Stimulated activated CD4-positive, alpha-beta T cell treated with anti-CD3 and anti-CD28 coated beads, Interleukin-4, amount 100 ng/mL, for 48 hours (primary cell): Measurements from ENCODE around the gene ABCC3.
"Not testable (repeated sequence)": the region's sequence is repeated elsewhere in the genome, so short reads cannot be mapped to it uniquely, and the experiment has no call there.

Experiments
- DNase-seq, 2 donors: peaks; one replicate each; pipeline ENCODE4 v3.0.0-alpha.2; 2020; ENCODE audit warnings: low read depth in 2 of 2

Gene ABCC3

GRCh38 chr17:50707289-50708049, 72.8 kb downstream of the ABCC3 start, which contains the start of gene ANKRD40:
TSS of gene ANKRD40 (minus strand) at chr17:50707914. CDS start at chr17:50707654, 260 bp downstream.
- DNase-seq = peak; percentile 81 to 88

GRCh38 chr17:50708050-50709000, 73.6 kb downstream of the ABCC3 start:
- DNase-seq = no peak

- not testable (repeated sequence) for DNase-seq
These were observed 74.4 kb downstream of the ABCC3 start for GRCh38 chr17:50709053-50709452.

GRCh38 chr17:50710025-50710424, 75.3 kb downstream of the ABCC3 start:
- DNase-seq = no peak

- DNase-seq = no peak
These were observed 76.0 kb downstream of the ABCC3 start for GRCh38 chr17:50710650-50711049.

- DNase-seq = no peak
These were observed 78.0 kb downstream of the ABCC3 start for GRCh38 chr17:50712641-50713040.

- no peak for DNase-seq
These were observed 80.8 kb downstream of the ABCC3 start for GRCh38 chr17:50715471-50715870.

GRCh38 chr17:50719144-50719923, 84.7 kb downstream of the ABCC3 start, which contains the start of gene LUC7L3:
TSS of gene LUC7L3 (plus strand) at chr17:50719603. CDS start at chr17:50719733, 130 bp downstream.
- DNase-seq = peak; percentile 89 to 91

- no peak for DNase-seq
These were observed 85.5 kb downstream of the ABCC3 start for GRCh38 chr17:50719924-50720794.

- no peak for DNase-seq
These were observed 86.7 kb downstream of the ABCC3 start for GRCh38 chr17:50721194-50722010.

GRCh38 chr17:50722746-50723145, 88.1 kb downstream of the ABCC3 start:
- DNase-seq = no peak

- not testable (repeated sequence) for DNase-seq
These were observed 89.9 kb downstream of the ABCC3 start for GRCh38 chr17:50724622-50725021.

GRCh38 chr17:50725769-50726655, 91.3 kb downstream of the ABCC3 start:
- no peak for DNase-seq

- no peak for DNase-seq
These were observed 93.4 kb downstream of the ABCC3 start for GRCh38 chr17:50728112-50728429.

GRCh38 chr17:50728881-50729765, 94.4 kb downstream of the ABCC3 start:
- no peak for DNase-seq

- DNase-seq = no peak
These were observed 97.1 kb downstream of the ABCC3 start for GRCh38 chr17:50731575-50732460.

- DNase-seq = no peak
These were observed 100.6 kb downstream of the ABCC3 start for GRCh38 chr17:50735287-50735686.
